ENCODE measurements around the gene KRTAP10-10.

The KRTAP10-10 gene

GRCh38 chr21:44615466-44615865 lies 21.7 kb upstream of the KRTAP10-10 start:
- no peak for TF ChIP-seq CTCF (IDR thresholded peaks at IDR 0.05)
- no peak overlapping the region for H3K4me3 ChIP-seq
- H3K27ac ChIP-seq, result no peak overlapping the region
- DNase-seq (ENCODE audit: low spot score), result no peak

GRCh38 chr21:44615911-44616590 lies 21.1 kb upstream of the KRTAP10-10 start:
- no peak for TF ChIP-seq CTCF (IDR thresholded peaks at IDR 0.05)
- Histone ChIP-seq H3K4me3 (no peak overlapping the region), H3K27ac (no peak overlapping the region)
- no peak for DNase-seq (ENCODE audit: low spot score)

GRCh38 chr21:44616591-44616926 lies 20.6 kb upstream of the KRTAP10-10 start:
- Histone ChIP-seq H3K4me3 (no peak overlapping the region), H3K27ac (no peak overlapping the region)
- TF ChIP-seq CTCF (IDR thresholded peaks at IDR 0.05), result no peak
- peak; percentile 66 for DNase-seq (ENCODE audit: low spot score)

GRCh38 chr21:44617071-44617501 lies 20.1 kb upstream of the KRTAP10-10 start:
- no peak for TF ChIP-seq CTCF (IDR thresholded peaks at IDR 0.05)
- Histone ChIP-seq H3K4me3 (no peak overlapping the region), H3K27ac (no peak overlapping the region)
- DNase-seq (ENCODE audit: low spot score), result no peak

GRCh38 chr21:44618504-44618903 lies 18.7 kb upstream of the KRTAP10-10 start:
- no peak for DNase-seq (ENCODE audit: low spot score)
- TF ChIP-seq CTCF (IDR thresholded peaks at IDR 0.05), result no peak
- no peak overlapping the region for H3K27ac ChIP-seq
- no peak overlapping the region for H3K4me3 ChIP-seq

- TF ChIP-seq CTCF (IDR thresholded peaks at IDR 0.05), result no peak
- no peak for DNase-seq (ENCODE audit: low spot score)
- Histone ChIP-seq H3K4me3 (no peak overlapping the region), H3K27ac (no peak overlapping the region)
Observed at GRCh38 chr21:44618909-44619308, 18.2 kb upstream of the KRTAP10-10 start.

- no peak for TF ChIP-seq CTCF (IDR thresholded peaks at IDR 0.05)
- H3K27ac ChIP-seq, result no peak overlapping the region
- DNase-seq (ENCODE audit: low spot score), result no peak
- H3K4me3 ChIP-seq, result no peak overlapping the region
Observed at GRCh38 chr21:44619886-44620285, 17.3 kb upstream of the KRTAP10-10 start.
